ENCODE data around the gene AGBL1. TPM values are rescaled to one million over a fixed set of nuclear protein-coding genes. Genes with fewer than 3 reads are reported as not detected.

The AGBL1 gene
- total RNA-seq, 1 experiment from 2014 or later = not detected

GRCh38 chr15:87032295-87032694, 952.6 kb downstream of the AGBL1 start:
- ChIA-PET CTCF (no interaction called here), POLR2A (ENCODE audit: low non-redundant PET) (no interaction called here)
- peaks cover 10% of the 10 kb centered on the region for H3K9me3 ChIP-seq (ENCODE audit: low read depth, low read length, poor library complexity, severe bottlenecking)
- no peak for TF ChIP-seq CTCF (conservative IDR thresholded peaks at IDR 0.05; ENCODE audit: low read depth, low read length)
- no peak for TF ChIP-seq EZH2 (IDR thresholded peaks at IDR 0.05; ENCODE audit: borderline replicate concordance, low read depth, low read length, poor library complexity, severe bottlenecking)
- no peaks in the 10 kb centered on the region for H3K4me1 ChIP-seq (ENCODE audit: insufficient read depth, low read length, poor library complexity, severe bottlenecking)
- no peaks in the 10 kb centered on the region for H3K27me3 ChIP-seq (replicated peaks; ENCODE audit: insufficient read depth, low read depth, low read length, poor library complexity)
- H3K27ac ChIP-seq (ENCODE audit: low read depth, low read length, poor library complexity, severe bottlenecking) = no peak overlapping the region
- no peak for DNase-seq (ENCODE audit: low spot score)
- H3K36me3 ChIP-seq (ENCODE audit: insufficient read depth, low read length, poor library complexity, severe bottlenecking) = no peaks in the 10 kb centered on the region
- no peak overlapping the region for H3K4me3 ChIP-seq (ENCODE audit: low read depth, low read length, poor library complexity, severe bottlenecking)
- intact Hi-C loops (cut with micrococcal nuclease; ENCODE audit: unreplicated experiment) = no loop called here
- no TSS peak for BruUV-seq (replicated peaks)

- Histone ChIP-seq H3K36me3 (ENCODE audit: insufficient read depth, low read length, poor library complexity, severe bottlenecking) (no peaks in the 10 kb centered on the region), H3K4me3 (ENCODE audit: low read depth, low read length, poor library complexity, severe bottlenecking) (no peak overlapping the region), H3K9me3 (ENCODE audit: low read depth, low read length, poor library complexity, severe bottlenecking) (peaks cover 10% of the 10 kb centered on the region), H3K4me1 (ENCODE audit: insufficient read depth, low read length, poor library complexity, severe bottlenecking) (no peaks in the 10 kb centered on the region), H3K27me3 (replicated peaks; ENCODE audit: insufficient read depth, low read depth, low read length, poor library complexity) (no peaks in the 10 kb centered on the region), H3K27ac (ENCODE audit: low read depth, low read length, poor library complexity, severe bottlenecking) (no peak overlapping the region)
- intact Hi-C loops (cut with micrococcal nuclease; ENCODE audit: unreplicated experiment) = no loop called here
- TF ChIP-seq EZH2 (IDR thresholded peaks at IDR 0.05; ENCODE audit: borderline replicate concordance, low read depth, low read length, poor library complexity, severe bottlenecking) (no peak), CTCF (conservative IDR thresholded peaks at IDR 0.05; ENCODE audit: low read depth, low read length) (no peak)
- DNase-seq (ENCODE audit: low spot score) = no peak
- ChIA-PET CTCF (no interaction called here), POLR2A (ENCODE audit: low non-redundant PET) (no interaction called here)
- BruUV-seq (replicated peaks) = no TSS peak
These were observed 953.4 kb downstream of the AGBL1 start for GRCh38 chr15:87033056-87033455.

GRCh38 chr15:87034886-87035285, 955.2 kb downstream of the AGBL1 start:
- intact Hi-C loops (cut with micrococcal nuclease; ENCODE audit: unreplicated experiment) = no loop called here
- Histone ChIP-seq H3K36me3 (ENCODE audit: insufficient read depth, low read length, poor library complexity, severe bottlenecking) (no peaks in the 10 kb centered on the region), H3K9me3 (ENCODE audit: low read depth, low read length, poor library complexity, severe bottlenecking) (peaks cover 4% of the 10 kb centered on the region), H3K4me3 (ENCODE audit: low read depth, low read length, poor library complexity, severe bottlenecking) (no peak overlapping the region), H3K27ac (ENCODE audit: low read depth, low read length, poor library complexity, severe bottlenecking) (no peak overlapping the region), H3K4me1 (ENCODE audit: insufficient read depth, low read length, poor library complexity, severe bottlenecking) (no peaks in the 10 kb centered on the region), H3K27me3 (replicated peaks; ENCODE audit: insufficient read depth, low read depth, low read length, poor library complexity) (no peaks in the 10 kb centered on the region)
- no TSS peak for BruUV-seq (replicated peaks)
- TF ChIP-seq EZH2 (IDR thresholded peaks at IDR 0.05; ENCODE audit: borderline replicate concordance, low read depth, low read length, poor library complexity, severe bottlenecking) = no peak
- TF ChIP-seq CTCF (conservative IDR thresholded peaks at IDR 0.05; ENCODE audit: low read depth, low read length) = no peak
- ChIA-PET POLR2A (ENCODE audit: low non-redundant PET) (no interaction called here), CTCF (no interaction called here)
- no peak for DNase-seq (ENCODE audit: low spot score)
